Natural killer cell (primary cell): ENCODE data around the gene SLCO3A1. TPM values are rescaled to one million over a fixed set of nuclear protein-coding genes. Genes with fewer than 3 reads are reported as not detected.

Experiments
- ATAC-seq, 3 donors: fragments of 150-1000 bp in 2 of 3; fragments of 200-7000 bp in 1 of 3; cut with Tn5 transposase; 1 replicate in 1 of 3; 2 replicates in 2 of 3; pipeline ENCODE4 v1.10.0; 2021; ENCODE audit warnings: mild to moderate bottlenecking in 2 of 3, moderate library complexity in 2 of 3
- DNase-seq, 2 donors: peaks; one replicate each; pipeline versions ENCODE4 v3.0.0 to v3.0.0-alpha.2; 2013 to 2021; ENCODE audit warnings: mixed read lengths in 1 of 2
- H3K27ac ChIP-seq: one replicate; pipeline ENCODE4 v1.5.1; 2013; ENCODE audit warnings: mild to moderate bottlenecking, low read length
- H3K27me3 ChIP-seq: one replicate; pipeline ENCODE4 v1.6.1; 2013; ENCODE audit warnings: low read length; ENCODE audit not compliant: control insufficient read depth, insufficient read depth
- H3K36me3 ChIP-seq: one replicate; pipeline ENCODE4 v1.6.1; 2013; ENCODE audit warnings: low read length; ENCODE audit not compliant: control insufficient read depth, insufficient read depth
- H3K4me1 ChIP-seq: one replicate; pipeline ENCODE4 v1.6.1; 2013; ENCODE audit warnings: low read length; ENCODE audit not compliant: control insufficient read depth, insufficient read depth
- H3K4me3 ChIP-seq: one replicate; pipeline ENCODE4 v1.5.1; 2013; ENCODE audit warnings: low read length
- H3K9me3 ChIP-seq: one replicate; pipeline ENCODE4 v1.6.1; 2013; ENCODE audit warnings: low read length; ENCODE audit not compliant: control insufficient read depth, insufficient read depth
- H3K27ac Mint-ChIP-seq, 2 donors: one replicate each; pipeline ENCODE4 v1.8.0; 2022; ENCODE audit warnings: mild to moderate bottlenecking in 2 of 2, mixed read lengths in 2 of 2, moderate library complexity in 1 of 2
- H3K27me3 Mint-ChIP-seq, 2 donors: one replicate each; pipeline ENCODE4 v1.8.0; 2022; ENCODE audit warnings: low read depth in 2 of 2, mixed read lengths in 2 of 2
- H3K36me3 Mint-ChIP-seq: one replicate; pipeline ENCODE4 v1.8.0; 2022; ENCODE audit warnings: mixed read lengths
- H3K4me1 Mint-ChIP-seq, 2 donors: one replicate each; pipeline ENCODE4 v1.8.0; 2022; ENCODE audit warnings: mixed read lengths in 2 of 2
- H3K4me3 Mint-ChIP-seq: one replicate; pipeline ENCODE4 v1.8.0; 2022; ENCODE audit warnings: mild to moderate bottlenecking, moderate library complexity, mixed read lengths
- H3K9me3 Mint-ChIP-seq, 2 donors: one replicate each; pipeline ENCODE4 v1.8.0; 2022; ENCODE audit warnings: mixed read lengths in 2 of 2
- WGBS: methylation state at CpG from one replicate; pipeline ENCODE4 v1.1.7; 2013; ENCODE audit warnings: missing lambda C conversion rate; ENCODE audit not compliant: insufficient coverage; 5-methylcytosine and 5-hydroxymethylcytosine counted together
- intact Hi-C: fragments of 100-400 bp; cut with micrococcal nuclease; formaldehyde crosslinking; loops from one replicate; pipeline ENCODE4 v1.14.2; 2022
- total RNA-seq, 4 donors: library from RNA; stranded (reverse); fragments of 120-200 nt in 1 of 4; gene quantifications; one replicate each; pipeline versions ENCODE4 v1.2.3 to v1.2.4, GENCODE V29; 2013 to 2022
- TF ChIP-seq, protein P1 (sequence below): fragments of 200-600 bp; IDR thresholded peaks from one replicate; pipeline ENCODE4 v1.8.0; 2022; ENCODE audit warnings: antibody characterized with exemption

SLCO3A1 gene
- total RNA-seq, 3 donors from 2014 or later (not counting 1 experiment from before 2014, with no cell fraction given) = 48.5 to 73.5 (median 68.8) TPM

DNA sequence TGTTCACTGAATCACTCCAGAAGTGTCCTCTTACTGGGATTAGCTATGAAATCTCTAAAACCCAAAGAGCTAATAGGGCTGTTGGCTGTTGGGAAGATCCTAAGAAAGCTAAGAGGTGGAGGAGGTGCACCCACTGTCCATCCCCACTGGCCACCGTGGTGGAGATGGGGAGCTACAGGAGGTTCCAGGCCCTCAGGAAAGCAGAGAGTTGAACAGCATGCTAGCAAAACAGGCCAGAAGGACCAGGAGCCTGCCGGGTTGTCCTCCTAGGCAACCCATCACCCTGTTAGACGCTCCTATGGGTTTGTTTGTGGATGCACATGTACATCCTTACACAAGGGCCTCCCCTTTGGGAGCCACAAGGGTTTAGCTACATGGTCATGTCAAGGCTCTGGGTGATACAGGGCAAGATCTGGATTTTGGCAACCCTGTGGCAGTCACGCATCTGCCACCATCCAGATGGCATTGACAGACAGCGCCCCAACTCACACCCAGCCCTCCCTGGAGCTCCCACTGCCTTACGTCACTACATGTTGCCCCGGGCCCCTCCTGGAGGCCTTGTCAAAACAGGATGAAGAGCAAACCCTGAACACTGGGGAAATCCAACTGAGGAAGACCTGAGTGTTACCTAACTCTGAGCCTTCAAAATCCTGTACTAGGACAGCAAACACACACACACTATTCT is 208.1 kb downstream of the SLCO3A1 start:
- no peak overlapping the region for H3K4me3 Mint-ChIP-seq
- intact Hi-C loops = no loop called here
- Histone ChIP-seq H3K4me3 (no peak overlapping the region), H3K27me3 (no peaks in the 10 kb centered on the region), H3K36me3 (no peaks in the 10 kb centered on the region), H3K9me3 (no peaks in the 10 kb centered on the region), H3K27ac (no peak overlapping the region), H3K4me1 (no peaks in the 10 kb centered on the region)
- no peaks in the 10 kb centered on the region for H3K36me3 Mint-ChIP-seq
- H3K27ac Mint-ChIP-seq = no peak overlapping the region
- ATAC-seq = no peak
- WGBS = 96% methylated on average over 7 of the region's 7 CpGs
- peaks cover 33 to 47% of the 10 kb centered on the region in 2 donors for H3K4me1 Mint-ChIP-seq
- no peaks in the 10 kb centered on the region for H3K9me3 Mint-ChIP-seq
- no peak for DNase-seq
- no peaks in the 10 kb centered on the region for H3K27me3 Mint-ChIP-seq
- TF ChIP-seq, protein P1, sequence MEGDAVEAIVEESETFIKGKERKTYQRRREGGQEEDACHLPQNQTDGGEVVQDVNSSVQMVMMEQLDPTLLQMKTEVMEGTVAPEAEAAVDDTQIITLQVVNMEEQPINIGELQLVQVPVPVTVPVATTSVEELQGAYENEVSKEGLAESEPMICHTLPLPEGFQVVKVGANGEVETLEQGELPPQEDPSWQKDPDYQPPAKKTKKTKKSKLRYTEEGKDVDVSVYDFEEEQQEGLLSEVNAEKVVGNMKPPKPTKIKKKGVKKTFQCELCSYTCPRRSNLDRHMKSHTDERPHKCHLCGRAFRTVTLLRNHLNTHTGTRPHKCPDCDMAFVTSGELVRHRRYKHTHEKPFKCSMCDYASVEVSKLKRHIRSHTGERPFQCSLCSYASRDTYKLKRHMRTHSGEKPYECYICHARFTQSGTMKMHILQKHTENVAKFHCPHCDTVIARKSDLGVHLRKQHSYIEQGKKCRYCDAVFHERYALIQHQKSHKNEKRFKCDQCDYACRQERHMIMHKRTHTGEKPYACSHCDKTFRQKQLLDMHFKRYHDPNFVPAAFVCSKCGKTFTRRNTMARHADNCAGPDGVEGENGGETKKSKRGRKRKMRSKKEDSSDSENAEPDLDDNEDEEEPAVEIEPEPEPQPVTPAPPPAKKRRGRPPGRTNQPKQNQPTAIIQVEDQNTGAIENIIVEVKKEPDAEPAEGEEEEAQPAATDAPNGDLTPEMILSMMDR = no peak

DNA sequence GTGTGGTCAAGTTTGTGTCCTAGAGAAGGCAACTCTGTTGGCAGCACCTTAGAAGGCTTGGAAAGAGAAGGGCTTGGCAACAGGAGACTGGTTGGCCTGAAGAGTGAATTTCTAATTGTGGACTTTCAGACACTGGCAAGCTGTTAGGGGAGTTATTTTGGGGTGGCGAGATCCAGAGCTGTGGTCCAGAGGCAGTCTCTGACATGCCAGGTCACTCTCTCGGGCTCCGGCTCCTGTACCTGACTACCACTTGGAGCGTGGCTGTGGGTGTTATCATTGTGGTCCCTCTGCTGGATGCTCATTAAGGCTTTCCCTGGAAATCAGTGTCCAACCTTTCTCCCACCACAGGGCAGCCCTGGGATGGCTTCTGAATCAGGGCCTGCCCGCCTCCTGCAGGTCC is 209.0 kb downstream of the SLCO3A1 start:
- 97% methylated on average over 5 of the region's 5 CpGs for WGBS
- H3K4me1 ChIP-seq = no peaks in the 10 kb centered on the region
- no peak overlapping the region for H3K4me3 ChIP-seq
- Mint-ChIP-seq H3K9me3 (no peaks in the 10 kb centered on the region), H3K36me3 (no peaks in the 10 kb centered on the region), H3K27ac (no peak overlapping the region), H3K4me1 (peaks cover 33 to 48% of the 10 kb centered on the region in 2 donors), H3K4me3 (no peak overlapping the region), H3K27me3 (no peaks in the 10 kb centered on the region)
- ATAC-seq (no peak), DNase-seq (no peak)
- no peaks in the 10 kb centered on the region for H3K36me3 ChIP-seq
- TF ChIP-seq, protein P1 = no peak
- no peaks in the 10 kb centered on the region for H3K27me3 ChIP-seq
- intact Hi-C loops = no loop called here
- H3K27ac ChIP-seq = no peak overlapping the region
- no peaks in the 10 kb centered on the region for H3K9me3 ChIP-seq

DNA sequence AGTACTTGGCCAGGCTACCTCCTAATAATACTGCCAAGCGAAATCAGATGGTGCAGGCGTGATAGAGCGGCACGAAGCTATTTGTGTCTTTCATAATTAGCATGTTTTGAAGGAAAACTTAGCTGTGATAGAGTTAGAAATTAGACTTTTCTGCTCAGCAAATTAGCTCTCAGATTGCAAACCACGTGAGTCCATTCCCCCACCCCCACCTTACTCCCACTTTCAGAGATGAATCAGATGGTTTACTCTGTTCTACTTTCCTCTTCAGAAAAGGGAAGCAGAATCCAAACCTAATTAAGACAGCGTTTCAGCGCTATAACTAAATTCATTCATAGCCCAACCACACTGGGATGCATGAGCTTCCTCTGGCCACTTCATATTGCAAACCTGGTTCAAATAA is 214.6 kb downstream of the SLCO3A1 start:
- no peak for ATAC-seq
- no peak overlapping the region for H3K4me3 ChIP-seq
- Mint-ChIP-seq H3K27ac (peak overlapping the region in 1 of 2 donors; percentile 82), H3K9me3 (no peaks in the 10 kb centered on the region), H3K4me1 (peaks cover 58 to 77% of the 10 kb centered on the region in 2 donors), H3K4me3 (peak overlapping the region; percentile 40), H3K36me3 (no peaks in the 10 kb centered on the region), H3K27me3 (no peaks in the 10 kb centered on the region)
- no peaks in the 10 kb centered on the region for H3K9me3 ChIP-seq
- TF ChIP-seq, protein P1 = no peak
- intact Hi-C loops = no loop called here
- H3K27me3 ChIP-seq = no peaks in the 10 kb centered on the region
- WGBS = 63% methylated on average over 7 of the region's 7 CpGs
- no peak overlapping the region for H3K27ac ChIP-seq
- H3K36me3 ChIP-seq = no peaks in the 10 kb centered on the region
- peaks cover 27% of the 10 kb centered on the region for H3K4me1 ChIP-seq
- DNase-seq = no peak
